GM12878 (cell line): Measurements from ENCODE around the gene TXNIP. TPM values are rescaled to one million over a fixed set of nuclear protein-coding genes. Genes with fewer than 3 reads are reported as not detected.

ENCODE experiments used
- ATAC-seq: fragments of 200-7000 bp; cut with Tn5 transposase; 3 replicates; pipeline ENCODE4 v1.9.1; 2020; ENCODE audit warnings: mild to moderate bottlenecking, moderate library complexity
- BruUV-seq: library from RNA; stranded (reverse); fragments of 400-500 nt; replicated peaks from 2 replicates; lab custom pipeline; 2021; lab: Mats Ljungman, UMichigan
- CTCF ChIA-PET: fragments of 300-600 bp; sonication (Branson Sonifier 250); formaldehyde crosslinking; extraction: SDS; loops from one replicate; lab custom pipeline; 2021; ENCODE audit warnings: inconsistent platforms; lab: Yijun Ruan, JAX
- POLR2A ChIA-PET: fragments of 350-600 bp; formaldehyde crosslinking; extraction: SDS; loops from one replicate; lab custom pipeline; 2021; ENCODE audit warnings: inconsistent platforms; lab: Charles Lee
- RAD21 ChIA-PET: fragments of 300-600 bp; sonication (Branson Sonifier 250); formaldehyde crosslinking; loops from one replicate; lab custom pipeline; 2023; ENCODE audit warnings: antibody characterized with exemption; ENCODE audit not compliant: unreplicated experiment; lab: Charles Lee
- SMC1A ChIA-PET: fragments of 300-600 bp; sonication (Branson Sonifier 250); formaldehyde crosslinking; loops from one replicate; lab custom pipeline; 2023; ENCODE audit not compliant: unreplicated experiment, uncharacterized antibody; lab: Charles Lee
- DNase-seq: peaks from one replicate; pipeline ENCODE4 v3.0.0-alpha.2; 2011; ENCODE audit warnings: low read depth, low spot score
- FAIRE-seq: peaks from 3 replicates; lab custom pipeline; 2011; peaks lifted over from hg19 to GRCh38; lab: Jason Lieb, UNC
- H2AFZ ChIP-seq: 2 replicates; pipeline ENCODE4 v1.6.0; 2011; ENCODE audit warnings: low read depth, low read length, control low read depth; ENCODE audit not compliant: control insufficient read depth
- H3K27ac ChIP-seq: 2 replicates; pipeline ENCODE4 v1.5.1; 2011; ENCODE audit warnings: control low read depth; ENCODE audit not compliant: control insufficient read depth, insufficient read depth
- H3K27me3 ChIP-seq, 2 experiments: replicated peaks in 1 of 2; 2 replicates each; pipeline versions ENCODE4 v1.6.0 to v1.6.1; 2011; ENCODE audit warnings: low read length in 1 of 2; ENCODE audit not compliant: control insufficient read depth in 2 of 2, insufficient read depth in 2 of 2
- H3K36me3 ChIP-seq, 2 experiments: 2 replicates each; pipeline ENCODE4 v1.5.1; 2011; ENCODE audit warnings: low read length in 1 of 2; ENCODE audit not compliant: control insufficient read depth in 2 of 2, insufficient read depth in 2 of 2
- H3K4me1 ChIP-seq: 2 replicates; pipeline ENCODE4 v1.6.1; 2011; ENCODE audit warnings: mild to moderate bottlenecking, low read length, moderate library complexity, mixed read lengths; ENCODE audit not compliant: control insufficient read depth, insufficient read depth
- H3K4me2 ChIP-seq: 2 replicates; pipeline ENCODE4 v1.6.0; 2011; ENCODE audit warnings: control low read depth; ENCODE audit not compliant: control insufficient read depth, insufficient read depth
- H3K4me3 ChIP-seq: fragments of 200-600 bp; sonication (generic); 2 replicates; pipeline ENCODE4 v1.5.1; 2016
- H3K79me2 ChIP-seq: 2 replicates; pipeline ENCODE4 v1.6.0; 2011; ENCODE audit warnings: low read length; ENCODE audit not compliant: control insufficient read depth, insufficient read depth
- H3K9ac ChIP-seq: 2 replicates; pipeline ENCODE4 v1.8.0; 2011; ENCODE audit warnings: low read length, control low read depth, mixed read lengths; ENCODE audit not compliant: control insufficient read depth, insufficient read depth
- H3K9me3 ChIP-seq: replicated peaks from 3 replicates; pipeline ENCODE4 v1.5.1; 2011; ENCODE audit warnings: mild to moderate bottlenecking, low read length; ENCODE audit not compliant: control insufficient read depth, insufficient read depth
- H4K20me1 ChIP-seq: 2 replicates; pipeline ENCODE4 v1.6.0; 2011; ENCODE audit not compliant: control insufficient read depth, insufficient read depth
- ASH2L ChIP-seq: fragments of 300-600, 200-600 bp; sonication (generic); IDR thresholded peaks from 2 replicates; pipeline ENCODE4 v1.6.1; 2017; ENCODE audit warnings: low read depth, mild to moderate bottlenecking, borderline replicate concordance
- CBX5 ChIP-seq: sonication (generic); IDR thresholded peaks from 2 replicates; pipeline ENCODE4 v1.6.1; 2016; ENCODE audit warnings: low read depth, moderate library complexity, mild to moderate bottlenecking, inconsistent platforms
- CHD1 ChIP-seq: IDR thresholded peaks from 2 replicates; pipeline ENCODE4 v1.6.1; 2012; ENCODE audit warnings: low read depth, low read length, improper control_type of control experiment
- CREM ChIP-seq: IDR thresholded peaks from 2 replicates; pipeline ENCODE4 v1.6.1; 2014; ENCODE audit warnings: antibody characterized with exemption, low read depth
- FOXK2 ChIP-seq: fragments of 450-650 bp; IDR thresholded peaks from 2 replicates; pipeline ENCODE4 v1.6.1; 2017; ENCODE audit warnings: mild to moderate bottlenecking, moderate library complexity
- LARP7 ChIP-seq: fragments of 450-650 bp; IDR thresholded peaks from 2 replicates; pipeline ENCODE4 v1.6.1; 2017; ENCODE audit warnings: mild to moderate bottlenecking
- MTA3 ChIP-seq: IDR thresholded peaks from 2 replicates; pipeline ENCODE4 v1.6.1; 2012; ENCODE audit warnings: low read length, inconsistent platforms, borderline replicate concordance
- NFYB ChIP-seq: IDR thresholded peaks from 2 replicates; pipeline ENCODE4 v1.6.1; 2011; ENCODE audit warnings: low read depth, mild to moderate bottlenecking, low read length, improper control_type of control experiment, moderate library complexity; ENCODE audit not compliant: insufficient read depth
- NR2C1 ChIP-seq: fragments of 450-650 bp; IDR thresholded peaks from 2 replicates; pipeline ENCODE4 v1.6.1; 2017; ENCODE audit warnings: antibody characterized with exemption, mild to moderate bottlenecking, moderate library complexity
- NR2C2 ChIP-seq: IDR thresholded peaks from 2 replicates; pipeline ENCODE4 v1.6.1; 2011; ENCODE audit warnings: borderline replicate concordance, low read depth; ENCODE audit not compliant: control insufficient read depth, insufficient read length
- NR2F1 ChIP-seq: fragments of 450-650 bp; conservative IDR thresholded peaks from 2 replicates; pipeline ENCODE4 v1.6.1; 2017; ENCODE audit warnings: mild to moderate bottlenecking
- SMC3 ChIP-seq: IDR thresholded peaks from 2 replicates; pipeline ENCODE4 v1.6.1; 2011; ENCODE audit warnings: low read length, improper control_type of control experiment, borderline replicate concordance
- TCF3 ChIP-seq: IDR thresholded peaks from 2 replicates; pipeline ENCODE4 v1.6.1; 2012; ENCODE audit warnings: low read depth, mild to moderate bottlenecking, low read length, borderline replicate concordance; ENCODE audit not compliant: insufficient read depth
- WGBS: methylation state at CpG from one replicate; pipeline ENCODE4 v1.1.6; 2016; ENCODE audit warnings: low lambda C conversion rate; ENCODE audit not compliant: insufficient replicate concordance, insufficient coverage; ENCODE audit errors: missing lambda C conversion rate; 5-methylcytosine and 5-hydroxymethylcytosine counted together
- in situ Hi-C: fragments of 300-500 bp; cut with MboI; formaldehyde crosslinking; loops from 9 replicates; pipeline ENCODE4 v1.14.3; 2018; ENCODE audit warnings: mixed read lengths
- intact Hi-C: fragments of 100-400 bp; cut with micrococcal nuclease; formaldehyde crosslinking; loops from one replicate; pipeline ENCODE4 v1.14.2; 2022; ENCODE audit not compliant: unreplicated experiment
- polyA plus RNA-seq, 11 experiments: library from polyadenylated mRNA; depleted of rRNA in 4 of 11; unstranded in 6 of 11; stranded (reverse) in 5 of 11; fragments of >200 nt; fragmentation: Nextera tagmentation in 4 of 11; fragmentation: Illumina TruSeq in 1 of 11; extraction: Ambion mirVana in 4 of 11; extraction: Trizol in 1 of 11; gene quantifications; 1 replicate in 1 of 11; 2 replicates in 10 of 11; pipeline versions ENCODE4 v1.2.1 to v1.2.3, GENCODE V29; 2011 to 2016; ENCODE audit warnings: inconsistent platforms in 2 of 11, missing spikeins in 2 of 11, low read depth in 1 of 11
- total RNA-seq, 4 experiments: library from RNA; depleted of rRNA in 3 of 4; stranded (reverse); fragments of >200 nt in 3 of 4; fragmentation: Illumina TruSeq in 1 of 4; extraction: Trizol in 1 of 4; gene quantifications; 2 replicates each; pipeline versions ENCODE4 v1.2.1 to v1.2.3, GENCODE V29; 2013 to 2021

The TXNIP gene
- total and polyA plus RNA-seq, 10 of the 15 experiments (the other 5 are each of a cell fraction or from before 2014, with no cell fraction given): 48.7 to 133 (median 107) TPM

DNA sequence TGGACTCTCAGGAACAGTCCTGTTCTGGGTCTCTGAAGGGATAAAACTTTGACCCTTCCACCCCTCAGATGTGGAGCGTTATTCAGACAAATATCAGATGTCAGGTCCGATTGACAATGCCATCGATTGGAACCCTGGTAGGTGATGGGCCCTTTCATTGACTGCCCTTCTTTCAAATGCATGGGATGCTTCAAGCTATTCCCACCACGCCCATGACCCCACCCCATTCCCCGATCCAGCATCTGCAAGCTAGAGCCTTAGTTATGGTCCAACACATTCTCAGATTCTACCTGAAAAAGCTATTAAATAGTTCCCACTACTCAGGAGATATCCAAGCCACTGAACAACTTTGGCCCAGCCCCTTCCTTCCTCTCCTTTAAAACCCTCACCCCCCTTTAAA is 19.4 kb downstream of the TXNIP start:
- no TSS peak for BruUV-seq
- WGBS: 62% methylated on average over 5 of the region's 5 CpGs
- DNase-seq (no peak), ATAC-seq (no peak), FAIRE-seq (no peak)
- intact Hi-C loops (loop anchor here (1.0 to 2.0 kb wide), 3 partner anchors 18 to 36 kb away; partner anchors contain the start of gene LIX1L), in situ Hi-C loops (no loop called here)
- TF ChIP-seq NR2C1: no peak
- no peak for TF ChIP-seq SMC3
- no peak for TF ChIP-seq TCF3
- TF ChIP-seq NR2C2: no peak
- TF ChIP-seq CREM: no peak
- no peak for TF ChIP-seq LARP7
- no peak for TF ChIP-seq NFYB
- TF ChIP-seq CBX5: no peak
- no peak for TF ChIP-seq FOXK2
- no peak for TF ChIP-seq CHD1
- TF ChIP-seq NR2F1: no peak
- no peak for TF ChIP-seq ASH2L
- TF ChIP-seq MTA3: no peak
- ChIA-PET SMC1A (interaction anchor here (0.7 to 10.9 kb wide), 15 partner anchors 12 to 132 kb away, joined by 3 to 244 read pairs (median 20); partner anchors contain the start of genes ANKRD34A, LIX1L, NUDT17 and PIAS3), CTCF (interaction anchor here (0.7 to 9.4 kb wide), 21 partner anchors 9 to 131 kb away, joined by 3 to 361 read pairs (median 7); partner anchors contain the start of genes ANKRD34A, LIX1L, NUDT17 and PEX11B), RAD21 (interaction anchor here (0.7 to 7.9 kb wide), 13 partner anchors 12 to 184 kb away, joined by 3 to 136 read pairs (median 8); partner anchors contain the start of genes ANKRD34A, LIX1L, NUDT17 and PEX11B), POLR2A (interaction anchor here (0.7 to 6.5 kb wide), 9 partner anchors 8 to 55 kb away, joined by 3 to 102 read pairs (median 8); partner anchors contain the start of genes ANKRD34A, POLR3GL and TXNIP)
- H3K36me3 ChIP-seq: no peaks in the 10 kb centered on the region
- H3K27ac ChIP-seq: no peak overlapping the region
- no peak overlapping the region for H3K9ac ChIP-seq
- H3K4me1 ChIP-seq: peaks cover 44% of the 10 kb centered on the region
- H2AFZ ChIP-seq: peak overlapping the region; percentile 58; the same call in 1 of the 2 replicates
- H3K79me2 ChIP-seq: no peaks in the 10 kb centered on the region
- no peaks in the 10 kb centered on the region for H3K9me3 ChIP-seq
- no peak overlapping the region for H3K4me2 ChIP-seq
- H3K4me3 ChIP-seq: no peak overlapping the region
- H4K20me1 ChIP-seq: no peaks in the 10 kb centered on the region
- no peaks in the 10 kb centered on the region for H3K27me3 ChIP-seq
